ENCODE data around the gene NOXO1.
"Not testable (repeated sequence)": the region's sequence is repeated elsewhere in the genome, so short reads cannot be mapped to it uniquely, and the experiment has no call there.

The NOXO1 gene, protein sequence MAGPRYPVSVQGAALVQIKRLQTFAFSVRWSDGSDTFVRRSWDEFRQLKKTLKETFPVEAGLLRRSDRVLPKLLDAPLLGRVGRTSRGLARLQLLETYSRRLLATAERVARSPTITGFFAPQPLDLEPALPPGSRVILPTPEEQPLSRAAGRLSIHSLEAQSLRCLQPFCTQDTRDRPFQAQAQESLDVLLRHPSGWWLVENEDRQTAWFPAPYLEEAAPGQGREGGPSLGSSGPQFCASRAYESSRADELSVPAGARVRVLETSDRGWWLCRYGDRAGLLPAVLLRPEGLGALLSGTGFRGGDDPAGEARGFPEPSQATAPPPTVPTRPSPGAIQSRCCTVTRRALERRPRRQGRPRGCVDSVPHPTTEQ

DNA sequence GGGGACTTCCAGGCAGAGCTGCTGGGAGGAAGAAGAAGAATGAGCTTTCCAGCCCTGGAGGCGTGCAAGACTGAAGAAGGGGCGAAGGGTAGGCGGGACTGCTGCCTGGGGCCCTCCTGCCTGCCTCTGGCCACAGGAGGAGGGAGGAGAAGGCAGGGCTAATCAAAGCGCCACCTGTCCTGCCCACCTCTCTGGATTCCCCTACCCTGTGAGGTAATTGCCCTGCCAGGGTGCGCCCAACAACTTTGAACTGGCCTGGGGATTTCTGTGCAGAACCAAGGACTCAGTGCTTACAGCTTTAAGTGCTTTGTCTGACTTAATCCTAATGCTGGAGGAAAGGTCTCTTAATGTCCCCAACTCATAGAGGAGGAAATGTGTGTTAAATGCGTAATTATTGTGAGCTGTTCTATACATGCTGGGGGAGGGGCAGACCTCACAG is at the start of gene NOXO1:
Gene NOXO1, minus strand, starts transcription at position 72 of the 439 bp plus-strand sequence. CDS start 290 bp downstream, outside the sequence.
- DNase-seq, result no peak

DNA sequence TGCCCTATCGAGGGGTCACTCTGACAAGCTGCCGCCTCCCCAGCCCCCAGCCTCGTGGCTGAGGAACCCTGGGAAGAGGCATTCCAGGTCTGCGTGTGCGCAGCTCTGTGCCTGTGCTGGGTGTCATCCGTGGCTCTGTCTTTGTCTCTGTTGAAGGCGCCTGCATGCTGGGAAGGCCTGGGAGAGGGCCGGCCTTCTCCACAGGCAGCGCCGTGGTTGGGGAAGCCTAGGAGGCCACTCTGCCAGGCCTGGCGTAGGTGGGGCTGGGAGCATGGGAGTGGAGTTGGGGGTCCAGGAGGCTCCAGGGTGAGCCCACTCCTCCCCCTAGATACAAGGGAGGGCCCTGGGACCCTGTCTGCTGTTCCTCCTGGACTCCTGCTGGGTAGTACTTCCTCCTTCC is 48.8 kb upstream of the NOXO1 start:
- no peak for DNase-seq

DNA sequence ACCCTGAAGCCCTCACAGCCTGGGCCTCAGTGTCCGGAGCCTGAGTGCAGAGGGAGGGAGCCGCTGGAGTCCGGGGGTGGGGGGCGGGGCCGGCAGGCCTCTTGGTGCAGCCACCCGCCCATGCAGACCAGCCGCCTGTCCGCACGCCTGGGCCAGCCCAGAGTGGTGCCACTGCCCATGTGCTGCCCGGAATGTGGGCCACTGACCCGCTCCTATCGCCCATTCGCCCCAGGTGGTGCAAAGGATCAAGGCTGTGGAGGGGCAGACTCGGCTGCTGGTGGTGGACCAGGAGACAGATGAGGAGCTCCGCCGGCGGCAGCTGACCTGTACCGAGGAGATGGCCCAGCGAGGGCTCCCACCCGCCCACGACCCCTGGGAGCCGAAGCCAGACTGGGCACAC is 48.1 kb upstream of the NOXO1 start:
- no peak for DNase-seq

DNA sequence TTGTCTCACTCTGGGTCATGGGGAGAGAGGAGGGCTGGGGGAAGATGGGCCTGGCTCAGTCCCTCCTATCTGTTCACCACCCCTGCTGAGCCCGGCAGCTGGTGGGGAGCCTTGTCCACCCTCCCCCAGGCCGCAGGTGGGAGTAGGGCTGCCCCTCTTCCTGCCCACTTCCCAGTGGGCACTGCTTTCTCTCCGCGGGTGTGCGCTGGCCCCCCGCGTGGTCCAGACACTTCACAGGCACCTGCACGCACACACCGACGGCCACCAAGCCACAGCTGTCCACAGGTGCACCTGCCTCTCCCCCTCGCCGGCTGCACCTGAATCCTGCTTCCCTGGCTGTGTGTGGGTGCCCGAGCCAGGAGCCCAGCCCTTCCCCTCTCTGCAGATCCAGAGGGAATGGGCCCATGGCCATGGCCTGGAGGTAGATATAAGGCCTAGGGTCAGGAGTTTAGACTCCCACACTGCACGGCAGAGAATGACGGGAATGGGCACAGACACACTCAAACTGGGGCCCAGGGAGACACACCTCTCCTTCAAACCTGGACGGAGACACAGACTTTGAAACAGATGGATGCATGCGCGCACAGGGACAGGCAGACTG is 47.5 kb upstream of the NOXO1 start:
- DNase-seq, result no peak

DNA sequence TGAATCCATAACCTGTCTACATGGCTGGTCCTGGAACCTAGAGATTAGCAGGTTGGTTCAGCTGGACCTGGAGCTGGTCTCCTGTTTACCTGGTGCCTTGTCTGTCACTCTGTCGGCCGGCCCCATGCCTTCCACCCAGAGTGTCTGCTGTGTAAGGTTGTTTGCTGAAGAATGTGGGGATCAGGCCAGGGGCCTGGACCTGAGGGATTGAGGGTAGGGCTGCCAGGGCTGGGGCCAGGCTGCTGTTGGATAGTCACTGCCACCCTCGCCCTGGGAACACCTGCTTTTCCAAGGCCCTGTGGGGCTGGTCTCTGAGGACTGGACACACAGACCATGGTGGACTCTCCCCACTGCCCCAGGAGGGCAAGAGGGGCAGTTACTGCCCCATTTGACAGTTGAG is 46.9 kb upstream of the NOXO1 start:
- no peak for DNase-seq

DNA sequence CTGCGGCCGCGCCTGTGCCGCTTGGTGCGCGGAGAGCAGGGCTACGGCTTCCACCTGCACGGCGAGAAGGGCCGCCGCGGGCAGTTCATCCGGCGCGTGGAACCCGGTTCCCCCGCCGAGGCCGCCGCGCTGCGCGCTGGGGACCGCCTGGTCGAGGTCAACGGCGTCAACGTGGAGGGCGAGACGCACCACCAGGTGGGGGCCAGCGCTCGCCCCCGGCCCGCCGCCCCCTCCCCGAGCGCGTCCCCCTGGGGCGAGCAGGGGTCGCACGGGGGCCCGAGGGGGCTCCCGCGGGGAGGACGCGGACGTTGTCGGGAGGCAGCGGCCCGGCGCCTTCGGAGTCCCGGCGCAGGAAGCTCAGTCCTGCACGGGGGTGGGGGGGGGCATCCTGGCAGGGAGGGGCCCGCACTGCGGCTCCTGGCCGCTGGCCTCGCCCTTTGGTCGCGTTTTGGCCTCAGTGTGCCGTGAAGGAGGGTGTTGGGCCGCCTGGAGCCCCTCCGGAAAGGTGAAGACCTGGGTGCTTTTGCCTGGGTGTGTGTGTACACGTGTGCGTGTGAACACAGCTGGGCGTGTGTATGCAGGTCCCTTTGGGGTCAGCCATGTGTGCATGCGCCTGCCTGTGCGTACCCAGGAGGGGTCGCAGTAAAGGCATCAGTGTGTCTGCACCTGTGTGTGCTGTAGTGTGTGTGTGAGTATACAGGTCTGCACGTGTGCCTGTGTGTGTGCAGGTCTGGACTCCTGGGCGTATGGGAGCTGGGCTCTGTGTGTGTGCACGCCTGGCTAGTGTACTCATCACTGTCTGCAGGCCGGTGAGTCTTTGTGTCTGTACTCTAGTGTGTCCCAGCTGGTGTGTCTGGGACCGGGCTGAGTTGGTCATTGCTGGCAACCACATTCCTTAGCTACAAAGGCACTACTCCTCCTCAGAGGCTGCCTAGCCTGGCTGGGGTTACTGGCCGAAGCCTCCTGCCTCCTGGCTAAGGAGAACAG is 46.0 kb upstream of the NOXO1 start:
- no peak for DNase-seq

DNA sequence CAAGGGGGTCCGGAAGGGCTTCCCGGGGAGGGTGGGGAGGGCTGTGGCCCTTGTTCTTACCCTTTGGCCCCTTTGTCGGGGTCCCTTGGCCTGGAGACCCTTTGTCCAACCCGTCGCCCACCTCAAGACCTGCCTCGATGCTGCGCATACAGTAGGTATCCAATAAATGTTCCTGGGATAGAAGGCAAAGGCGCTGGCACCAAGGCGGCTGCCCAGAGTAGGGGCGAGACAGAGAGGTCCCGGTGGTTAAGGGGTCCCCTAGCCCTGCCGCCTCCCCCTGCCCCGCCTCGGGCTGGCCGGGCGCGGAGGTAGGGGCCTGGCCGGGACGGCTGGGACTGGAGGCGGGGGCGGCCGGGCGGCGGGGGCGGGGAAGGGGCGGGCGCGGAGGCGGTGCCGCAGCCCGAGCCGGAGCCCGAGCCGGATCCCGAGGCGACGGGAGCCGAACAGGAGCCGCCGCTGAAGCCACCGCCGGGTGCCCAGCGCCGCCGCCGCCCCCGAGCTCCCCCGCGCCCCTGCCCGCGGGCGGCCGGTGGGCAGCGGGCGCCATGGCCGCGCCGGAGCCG is 45.3 kb upstream of the NOXO1 start, which contains the start of gene NHERF2:
Gene NHERF2, plus strand, starts transcription at position 442 of the 563 bp plus-strand sequence. Its CDS starts 104 bp downstream, at position 546.
- peak in 1 of 2 experiments; percentile 18 for DNase-seq

DNA sequence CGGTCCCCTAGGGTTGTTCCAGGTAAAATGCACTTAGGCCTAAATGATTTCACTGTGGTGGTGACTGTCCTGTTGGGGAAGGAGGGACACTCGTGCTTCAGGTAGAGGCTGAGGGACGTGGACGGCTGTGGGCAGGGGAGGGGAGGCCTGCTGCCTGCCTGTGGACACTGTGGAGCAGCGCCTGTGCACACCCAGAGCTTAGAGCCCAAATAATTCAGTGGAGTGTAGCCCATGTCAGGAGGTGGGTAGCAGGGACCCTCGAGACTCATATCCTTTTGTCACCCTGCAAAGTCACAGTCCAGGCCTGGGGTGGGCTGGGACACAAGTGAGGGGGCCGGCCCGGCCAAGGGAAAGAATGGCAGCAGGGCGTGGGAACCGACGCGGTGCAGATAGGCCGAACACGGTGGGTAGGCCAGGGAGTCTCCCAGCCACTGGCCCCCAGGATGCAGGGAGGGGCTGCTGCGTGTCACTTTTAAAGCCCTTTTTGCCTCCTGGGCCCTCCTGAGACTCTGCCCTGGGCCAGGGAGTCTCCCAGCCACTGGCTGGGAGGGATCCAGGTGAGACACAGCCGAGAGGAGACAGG is 44.7 kb upstream of the NOXO1 start:
- DNase-seq, result no peak

DNA sequence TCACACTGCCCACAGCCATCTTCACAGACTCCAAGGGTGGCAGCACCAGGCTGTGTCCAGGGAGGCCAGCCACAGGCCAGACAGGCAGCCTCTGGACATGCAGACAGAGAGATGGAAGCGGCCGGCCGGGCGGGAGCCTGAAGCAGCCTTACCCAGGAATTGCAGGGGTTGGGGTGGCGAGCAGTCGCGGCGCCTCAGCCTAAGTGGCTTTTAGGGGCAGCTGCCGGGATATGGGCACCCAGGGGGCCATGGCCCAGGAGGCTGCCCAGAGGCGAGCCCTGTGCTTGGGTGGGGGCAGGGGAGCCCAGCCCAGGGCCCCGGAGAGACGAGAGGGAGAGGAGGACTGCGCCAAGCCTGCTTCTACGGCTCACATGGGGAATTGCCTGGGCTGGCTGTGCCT is 44.0 kb upstream of the NOXO1 start:
- no peak for DNase-seq

DNA sequence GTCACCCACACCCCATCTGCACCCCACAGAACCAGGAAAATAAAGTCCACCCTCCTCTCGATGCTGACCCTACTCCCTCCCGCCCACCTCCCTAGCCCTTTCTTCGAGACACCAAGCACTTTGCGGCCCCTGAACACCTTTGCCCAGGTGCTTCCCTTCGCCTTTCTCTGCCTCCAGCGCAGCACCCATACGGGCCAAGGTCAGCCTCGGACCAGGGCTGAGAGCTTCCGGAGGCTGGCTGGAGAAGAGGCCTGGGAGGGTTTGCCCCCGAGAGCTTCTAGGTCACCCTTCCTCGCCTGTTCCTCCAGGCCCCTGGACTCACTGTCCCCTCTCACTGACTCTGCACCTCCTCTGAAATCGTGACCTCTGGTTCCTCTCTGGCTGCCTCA is 42.8 kb upstream of the NOXO1 start:
- DNase-seq, result no peak

DNA sequence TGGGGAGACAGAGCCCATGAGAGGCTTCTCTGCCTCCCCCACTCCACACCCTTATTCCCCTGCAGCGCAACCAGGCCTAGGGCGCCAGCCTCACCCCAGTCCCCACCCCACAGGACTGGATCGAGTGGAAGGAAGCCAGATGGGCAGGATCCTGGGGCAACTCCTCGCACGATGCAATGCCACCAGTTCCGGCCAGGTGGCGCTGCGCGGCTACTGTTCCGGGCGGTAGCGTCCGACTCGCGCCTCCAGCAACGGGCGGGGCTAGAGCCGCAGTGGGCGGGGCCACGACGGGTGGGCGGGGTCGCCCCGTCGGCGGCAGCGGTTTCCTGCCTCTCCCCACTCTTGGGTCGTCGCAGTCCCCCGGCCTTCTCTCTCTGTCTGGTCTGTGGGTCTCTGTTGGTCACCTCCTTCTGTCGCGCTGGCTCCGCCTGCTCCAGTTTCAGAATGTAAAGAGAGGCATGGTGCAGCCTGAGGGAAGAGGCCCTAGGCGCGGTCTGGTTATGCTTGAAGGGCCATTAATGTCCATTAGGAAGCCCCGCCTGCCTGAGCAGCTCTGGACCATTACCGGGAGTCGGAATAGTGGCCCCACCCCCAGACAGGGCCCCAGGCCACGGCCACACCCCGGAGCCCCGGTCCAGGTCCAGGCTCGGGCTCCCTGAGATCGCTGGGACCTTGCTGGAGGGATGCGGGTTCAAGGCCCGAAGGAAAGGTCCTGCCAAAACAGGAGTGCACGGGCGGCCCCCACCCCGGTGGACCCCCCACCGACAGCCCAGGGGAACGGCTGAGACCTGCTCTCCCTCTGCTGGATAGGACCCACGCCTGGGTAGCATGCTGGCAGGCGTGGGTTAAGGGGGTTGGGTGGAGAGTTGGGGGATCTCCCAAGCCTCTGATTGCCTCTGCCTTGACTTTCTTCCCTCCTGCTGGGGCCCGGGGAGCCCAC is 42.1 kb upstream of the NOXO1 start:
- peak; percentile 32 to 92 for DNase-seq

DNA sequence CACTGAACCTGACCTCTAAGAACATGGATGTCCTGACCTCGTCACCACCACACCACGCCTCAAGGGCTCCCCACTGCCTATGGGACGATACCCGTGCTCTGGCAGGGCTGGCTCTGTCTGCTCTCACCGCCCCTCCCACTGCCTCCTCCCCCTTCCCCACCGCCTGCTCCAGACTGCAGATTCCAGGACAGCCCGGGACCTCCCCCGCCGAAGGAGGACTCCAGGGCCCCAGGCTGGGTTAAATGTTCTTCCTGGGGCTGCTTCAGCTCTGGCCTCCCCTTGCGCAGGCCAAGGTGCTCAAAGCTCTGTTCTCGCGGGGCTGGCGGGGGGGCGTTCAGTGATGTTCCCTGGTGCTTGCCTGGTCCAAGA is 41.4 kb upstream of the NOXO1 start:
- DNase-seq, result peak in 1 of 2 experiments; percentile 68

DNA sequence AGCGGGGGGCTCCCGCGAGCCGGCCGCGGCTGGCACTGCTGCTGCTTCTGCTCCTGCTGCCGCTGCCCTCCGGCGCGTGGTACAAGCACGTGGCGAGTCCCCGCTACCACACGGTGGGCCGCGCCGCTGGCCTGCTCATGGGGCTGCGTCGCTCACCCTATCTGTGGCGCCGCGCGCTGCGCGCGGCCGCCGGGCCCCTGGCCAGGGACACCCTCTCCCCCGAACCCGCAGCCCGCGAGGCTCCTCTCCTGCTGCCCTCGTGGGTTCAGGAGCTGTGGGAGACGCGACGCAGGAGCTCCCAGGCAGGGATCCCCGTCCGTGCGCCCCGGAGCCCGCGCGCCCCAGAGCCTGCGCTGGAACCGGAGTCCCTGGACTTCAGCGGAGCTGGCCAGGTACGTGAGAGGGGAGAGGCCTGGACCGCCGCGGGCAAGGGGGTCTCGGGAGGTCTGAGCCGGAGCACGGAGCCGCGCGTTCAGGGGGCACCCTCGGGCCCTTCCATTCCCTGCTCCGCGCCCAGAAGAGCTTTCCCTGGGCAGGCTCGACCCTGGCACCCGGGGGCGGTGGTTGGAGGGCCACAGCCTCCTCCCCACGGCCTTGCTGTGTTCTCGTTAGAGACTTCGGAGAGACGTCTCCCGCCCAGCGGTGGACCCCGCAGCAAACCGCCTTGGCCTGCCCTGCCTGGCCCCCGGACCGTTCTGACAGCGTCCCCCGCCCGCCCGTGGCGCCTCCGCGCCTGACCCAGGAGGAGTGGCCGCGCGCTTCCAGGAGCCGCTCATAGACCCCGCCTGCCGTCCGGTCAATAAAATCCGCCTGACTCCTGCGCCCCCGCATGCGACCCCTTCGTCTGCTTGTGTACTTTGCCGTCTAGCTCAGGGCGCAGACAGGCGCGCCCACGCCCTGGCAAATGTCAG is 38.9 kb upstream of the NOXO1 start:
- DNase-seq, result no peak

DNA sequence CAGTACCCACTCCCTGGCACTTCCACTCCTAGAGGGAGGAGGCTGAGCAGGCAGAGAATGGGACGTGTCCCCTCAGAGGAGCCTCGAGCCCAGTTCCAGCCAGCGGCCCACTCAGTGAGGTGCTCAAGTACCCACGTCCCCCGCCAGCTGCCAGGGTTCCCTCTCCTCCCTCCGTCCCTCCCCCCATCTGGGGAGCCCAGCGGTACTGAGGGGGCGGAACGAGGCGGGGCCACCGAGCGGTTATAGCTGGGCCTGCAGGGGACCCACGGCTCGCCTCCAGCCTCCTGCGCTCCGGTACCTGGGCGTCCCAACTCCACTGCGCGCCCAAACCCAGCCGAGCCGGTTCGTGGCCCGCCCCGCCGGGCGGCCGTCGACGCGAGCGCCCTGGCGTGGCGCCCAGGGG is 38.2 kb upstream of the NOXO1 start, which contains the start of gene NPW:
Gene NPW, plus strand, starts transcription at position 268 of the 403 bp plus-strand sequence.
- no peak for DNase-seq

DNA sequence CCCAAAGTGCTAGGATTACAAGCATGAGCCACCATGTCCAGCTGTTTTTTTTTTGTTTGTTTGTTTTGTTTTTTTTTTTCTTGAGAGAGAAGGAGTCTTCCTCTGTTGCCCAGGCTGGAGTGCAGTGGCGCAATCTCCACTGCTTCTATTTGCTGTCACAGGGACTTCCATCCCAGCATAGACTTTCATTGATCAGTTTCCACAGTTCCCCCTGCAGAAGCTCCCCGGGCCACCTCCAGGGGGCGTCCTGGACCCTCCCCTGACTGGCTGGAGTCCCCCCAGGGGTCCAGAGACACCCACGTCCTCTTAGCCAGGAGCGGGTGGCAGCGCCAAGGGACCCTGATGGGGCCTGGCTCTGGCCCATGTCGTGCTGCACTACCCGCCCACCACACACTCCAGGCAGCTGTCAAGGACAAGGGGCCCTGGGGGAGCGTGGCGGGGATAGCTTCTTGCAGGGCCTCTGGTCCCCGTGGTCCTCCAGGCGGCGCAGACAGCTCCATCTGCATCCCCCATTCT is 35.2 kb upstream of the NOXO1 start:
- no peak for DNase-seq

DNA sequence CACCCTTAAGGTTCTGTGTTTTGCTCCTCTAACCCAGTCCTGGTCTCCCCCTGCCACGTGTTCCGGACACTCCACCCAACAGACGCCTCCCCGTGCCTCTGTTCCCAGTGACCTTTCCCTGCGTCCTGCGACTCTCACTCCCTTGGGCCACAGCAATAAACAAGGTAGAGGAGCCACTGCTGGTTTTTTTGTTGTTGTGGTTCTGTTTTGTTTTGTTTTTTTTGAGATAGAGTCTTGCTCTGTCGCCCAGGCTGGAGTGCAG is 34.6 kb upstream of the NOXO1 start:
- DNase-seq, result no peak

DNA sequence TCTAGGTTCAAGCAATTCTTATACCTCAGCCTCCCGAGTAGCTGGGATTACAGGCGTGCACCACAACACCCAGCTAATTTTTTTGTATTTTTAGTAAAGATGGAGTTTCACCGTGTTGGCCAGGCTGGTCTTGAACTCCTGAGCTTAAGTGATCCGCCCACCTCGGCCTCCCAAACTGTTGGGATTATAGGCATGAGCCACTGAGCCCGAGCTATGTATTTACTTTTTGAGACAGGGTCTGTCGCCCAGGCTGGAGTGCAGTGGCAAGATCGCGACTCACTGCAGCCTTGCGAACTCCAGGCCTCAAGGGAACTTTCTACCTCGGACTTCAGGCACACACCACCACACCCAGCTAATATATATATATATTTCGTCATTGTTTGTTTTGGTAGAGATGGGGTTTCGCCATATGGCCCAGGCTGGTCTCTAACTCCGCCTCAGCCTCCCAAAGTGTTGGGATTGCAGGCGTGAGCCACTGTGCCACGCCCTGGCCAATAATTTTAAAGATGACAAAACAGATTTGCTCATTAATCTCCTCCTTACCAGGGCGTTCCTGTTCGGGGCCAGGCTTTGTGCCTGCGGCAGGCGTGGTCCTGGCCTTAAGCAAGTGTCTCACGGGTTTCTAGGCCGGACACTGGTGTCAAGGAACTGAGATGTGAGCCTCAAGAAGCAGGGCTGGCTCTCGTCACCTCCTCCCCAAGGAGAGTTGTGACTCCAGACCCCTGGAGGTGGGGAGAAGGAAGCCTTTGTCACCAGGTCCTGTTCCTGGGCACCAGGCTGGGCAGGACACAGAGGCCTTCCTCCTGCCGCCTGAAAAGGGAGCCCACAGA is 34.1 kb upstream of the NOXO1 start:
- no peak for DNase-seq

DNA sequence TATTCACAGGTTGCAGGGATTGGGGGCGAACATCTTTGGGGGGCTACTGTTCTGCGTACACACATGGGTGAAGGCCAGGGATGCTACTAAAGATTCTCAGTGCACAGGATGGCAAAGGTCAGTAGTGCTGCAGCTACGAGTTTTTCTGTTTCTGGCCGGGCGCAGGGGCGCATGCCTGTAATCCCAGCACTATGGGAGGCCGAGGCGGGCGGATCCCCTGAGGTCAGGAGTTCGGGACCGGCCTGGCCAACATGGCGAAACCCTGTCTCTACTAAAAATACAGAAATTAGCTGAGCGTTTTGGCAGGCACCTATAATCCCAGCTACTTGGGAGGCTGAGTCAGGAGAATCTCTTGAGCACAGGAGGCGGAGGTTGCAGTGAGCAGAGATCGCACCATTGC is 32.3 kb upstream of the NOXO1 start:
- no peak for DNase-seq

DNA sequence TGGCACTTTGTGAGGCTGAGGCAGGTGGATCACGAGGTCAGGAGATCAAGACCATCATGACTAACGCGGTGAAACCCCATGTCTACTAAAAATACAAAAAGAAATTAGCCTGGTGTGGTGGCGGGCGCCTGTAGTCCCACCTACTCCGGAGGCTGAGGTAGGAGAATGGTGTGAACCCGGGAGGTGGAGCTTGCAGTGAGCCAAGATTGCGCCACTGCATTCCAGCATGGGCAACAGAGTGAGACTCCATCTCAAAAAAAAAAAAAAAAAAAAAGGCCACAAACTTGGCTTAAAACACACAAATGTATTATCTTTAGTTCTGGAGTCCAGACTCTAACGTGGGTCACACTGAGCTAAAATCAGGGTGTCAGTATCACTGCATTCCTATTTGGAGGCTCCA is 30.5 kb upstream of the NOXO1 start:
- not testable (repeated sequence) for DNase-seq

All from NCI-H446 (cell line).